HG03103 (cell line): ENCODE data around the gene SF1.

Experiments
- ATAC-seq: cut with Tn5 transposase; IDR thresholded peaks from one replicate; pipeline ENCODE4 v1.9.1; 2021; ENCODE audit warnings: low read depth; ENCODE audit not compliant: unreplicated experiment

The SF1 gene

GRCh38 chr11:64762674-64763525 lies 15.4 kb downstream of the SF1 start:
- no peak for ATAC-seq

GRCh38 chr11:64762277-64762673 lies 16.1 kb downstream of the SF1 start:
- ATAC-seq: no peak

GRCh38 chr11:64760759-64761420 lies 17.5 kb downstream of the SF1 start:
- no peak for ATAC-seq

- no peak for ATAC-seq
Measured at GRCh38 chr11:64759722-64760719, 18.3 kb downstream of the SF1 start, which contains the start of gene PYGM. TSS of gene PYGM (minus strand) at chr11:64759974. CDS start at chr11:64759898, 76 bp downstream.

GRCh38 chr11:64759131-64759721 lies 19.1 kb downstream of the SF1 start:
- ATAC-seq: no peak

GRCh38 chr11:64758330-64759079 lies 19.8 kb downstream of the SF1 start:
- ATAC-seq: no peak

GRCh38 chr11:64757549-64758329 lies 20.6 kb downstream of the SF1 start:
- no peak for ATAC-seq

- ATAC-seq: no peak
Measured at GRCh38 chr11:64755681-64756361, 22.5 kb downstream of the SF1 start.

GRCh38 chr11:64754919-64755662 lies 23.3 kb downstream of the SF1 start:
- no peak for ATAC-seq

- no peak for ATAC-seq
Measured at GRCh38 chr11:64754124-64754918, 24.0 kb downstream of the SF1 start.

- no peak for ATAC-seq
Measured at GRCh38 chr11:64753380-64754123, 24.8 kb downstream of the SF1 start.

GRCh38 chr11:64753019-64753379 lies 25.3 kb downstream of the SF1 start:
- no peak for ATAC-seq

GRCh38 chr11:64752175-64752970 lies 26.0 kb downstream of the SF1 start:
- ATAC-seq: no peak

GRCh38 chr11:64751580-64751979 lies 26.8 kb downstream of the SF1 start:
- ATAC-seq: no peak

- ATAC-seq: no peak
Measured at GRCh38 chr11:64751136-64751535, 27.2 kb downstream of the SF1 start.
